ENCODE measurements around the gene REPS2.

The REPS2 gene

DNA sequence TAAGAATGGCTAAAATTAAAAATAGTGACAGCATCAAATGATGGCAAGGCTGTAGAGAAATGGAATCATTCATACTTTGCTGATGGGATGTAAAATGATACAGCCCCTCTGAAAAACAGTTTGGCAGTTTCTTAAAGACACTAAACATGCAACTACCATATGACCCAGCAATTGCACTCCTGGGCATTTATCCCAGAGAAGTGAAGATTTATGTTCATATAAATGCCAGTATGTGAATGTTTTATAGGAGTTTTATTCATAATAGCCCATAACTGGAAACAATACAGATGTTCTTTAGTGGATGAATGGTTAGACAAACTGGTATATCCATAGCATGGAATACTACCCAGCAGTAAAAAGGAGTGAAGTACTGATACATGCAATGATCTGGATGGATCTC, 43.3 kb downstream of the REPS2 start:
- DNase-seq (ENCODE audit: low read depth), result no peak

DNA sequence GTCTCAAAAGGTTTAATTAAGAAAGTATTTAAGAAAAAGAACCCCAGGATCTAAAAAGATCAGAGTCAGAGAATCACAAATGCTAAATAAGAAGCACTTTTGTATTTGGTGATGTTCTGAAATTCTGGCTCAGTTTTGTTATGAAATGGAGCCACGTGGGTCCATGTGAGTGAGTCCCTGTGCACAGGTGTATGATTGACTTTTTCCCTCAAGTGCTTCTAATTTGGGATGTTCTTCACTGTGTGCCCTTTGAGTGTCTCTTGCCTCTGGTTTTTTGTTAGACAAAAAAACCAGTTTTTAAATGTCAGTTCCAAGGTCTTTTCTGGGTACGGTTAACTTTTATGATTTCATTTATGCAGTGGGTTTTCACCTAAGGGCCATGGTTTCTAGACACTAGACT, 44.4 kb downstream of the REPS2 start:
- TF ChIP-seq, protein P1, sequence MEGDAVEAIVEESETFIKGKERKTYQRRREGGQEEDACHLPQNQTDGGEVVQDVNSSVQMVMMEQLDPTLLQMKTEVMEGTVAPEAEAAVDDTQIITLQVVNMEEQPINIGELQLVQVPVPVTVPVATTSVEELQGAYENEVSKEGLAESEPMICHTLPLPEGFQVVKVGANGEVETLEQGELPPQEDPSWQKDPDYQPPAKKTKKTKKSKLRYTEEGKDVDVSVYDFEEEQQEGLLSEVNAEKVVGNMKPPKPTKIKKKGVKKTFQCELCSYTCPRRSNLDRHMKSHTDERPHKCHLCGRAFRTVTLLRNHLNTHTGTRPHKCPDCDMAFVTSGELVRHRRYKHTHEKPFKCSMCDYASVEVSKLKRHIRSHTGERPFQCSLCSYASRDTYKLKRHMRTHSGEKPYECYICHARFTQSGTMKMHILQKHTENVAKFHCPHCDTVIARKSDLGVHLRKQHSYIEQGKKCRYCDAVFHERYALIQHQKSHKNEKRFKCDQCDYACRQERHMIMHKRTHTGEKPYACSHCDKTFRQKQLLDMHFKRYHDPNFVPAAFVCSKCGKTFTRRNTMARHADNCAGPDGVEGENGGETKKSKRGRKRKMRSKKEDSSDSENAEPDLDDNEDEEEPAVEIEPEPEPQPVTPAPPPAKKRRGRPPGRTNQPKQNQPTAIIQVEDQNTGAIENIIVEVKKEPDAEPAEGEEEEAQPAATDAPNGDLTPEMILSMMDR (conservative IDR thresholded peaks at IDR 0.05; ENCODE audit: low read depth, low read length), result no peak
- DNase-seq (ENCODE audit: low read depth), result no peak
- no peak overlapping the region for H3K4me3 ChIP-seq (ENCODE audit: low read length)

More for the DNA sequence above, 43.3 kb downstream of the REPS2 start:
- H3K4me3 ChIP-seq (ENCODE audit: low read length), result no peak overlapping the region
- TF ChIP-seq, protein P1 (conservative IDR thresholded peaks at IDR 0.05; ENCODE audit: low read depth, low read length), result no peak

DNA sequence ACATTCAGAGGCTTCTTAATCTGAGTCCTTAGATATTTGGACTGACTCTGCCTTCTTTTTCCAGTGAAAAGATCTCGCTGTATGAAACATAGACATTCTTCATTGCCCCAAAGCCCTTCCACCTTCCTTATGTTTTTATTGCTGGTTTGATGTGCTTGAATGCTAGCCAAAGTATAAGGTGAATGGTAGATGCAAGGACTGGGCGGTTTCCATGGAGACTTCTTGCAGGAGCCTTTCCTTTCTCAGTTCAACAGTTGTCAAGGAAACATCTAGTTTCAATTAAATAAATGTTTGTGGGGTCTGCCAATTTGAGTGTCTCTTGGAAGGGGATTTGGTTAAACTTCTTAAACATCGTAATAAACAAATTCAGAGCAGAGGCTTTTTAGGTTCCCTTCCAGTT, 46.0 kb downstream of the REPS2 start:
- H3K4me3 ChIP-seq (ENCODE audit: low read length), result no peak overlapping the region
- TF ChIP-seq, protein P1 (conservative IDR thresholded peaks at IDR 0.05; ENCODE audit: low read depth, low read length), result no peak
- no peak for DNase-seq (ENCODE audit: low read depth)

DNA sequence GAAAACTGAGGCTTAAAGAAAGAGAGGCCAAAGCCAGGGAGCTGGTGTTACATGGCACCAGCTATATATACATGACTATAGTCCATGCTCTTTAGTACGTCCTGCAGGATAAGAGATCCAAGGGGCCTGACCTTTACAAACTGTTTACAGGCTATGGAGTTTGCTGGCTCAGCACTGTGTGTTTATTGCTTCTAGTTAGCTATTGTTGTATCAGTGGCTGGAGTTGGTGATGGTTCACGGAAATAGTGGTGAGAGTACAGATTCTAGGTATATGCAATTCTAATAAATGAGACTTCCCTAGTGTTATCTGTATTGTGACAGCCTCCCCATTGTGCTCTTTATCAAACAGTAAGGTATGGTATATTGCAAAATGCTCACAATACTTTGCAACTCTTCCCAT, 46.5 kb downstream of the REPS2 start:
- no peak for DNase-seq (ENCODE audit: low read depth)
- TF ChIP-seq, protein P1 (conservative IDR thresholded peaks at IDR 0.05; ENCODE audit: low read depth, low read length), result no peak
- no peak overlapping the region for H3K4me3 ChIP-seq (ENCODE audit: low read length)

DNA sequence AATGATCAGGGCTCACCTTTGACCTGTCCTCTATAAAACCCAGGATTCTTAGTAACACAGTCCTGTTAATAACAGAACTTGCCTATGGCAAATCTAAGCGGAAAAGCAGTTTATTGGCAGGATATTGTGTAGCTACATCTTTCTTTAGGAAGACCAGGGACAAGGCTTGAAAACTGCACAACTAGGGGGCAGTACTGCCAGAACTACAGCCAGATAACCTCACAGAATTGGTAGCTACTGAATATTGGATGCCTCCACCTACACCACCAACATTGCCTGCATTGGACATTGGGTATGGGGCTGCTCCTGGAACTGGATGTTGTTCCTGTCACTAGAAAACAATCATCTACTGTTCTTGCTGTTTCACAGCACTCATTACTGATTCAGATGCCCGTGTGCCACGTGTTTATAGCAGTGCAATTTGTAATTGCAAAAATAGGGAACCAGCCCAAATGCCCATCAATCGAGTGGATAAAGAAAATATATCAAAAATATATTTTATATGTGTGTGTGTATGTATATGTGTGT, 47.4 kb downstream of the REPS2 start:
- H3K4me3 ChIP-seq (ENCODE audit: low read length), result no peak overlapping the region
- DNase-seq (ENCODE audit: low read depth), result no peak
- TF ChIP-seq, protein P1 (conservative IDR thresholded peaks at IDR 0.05; ENCODE audit: low read depth, low read length), result no peak

DNA sequence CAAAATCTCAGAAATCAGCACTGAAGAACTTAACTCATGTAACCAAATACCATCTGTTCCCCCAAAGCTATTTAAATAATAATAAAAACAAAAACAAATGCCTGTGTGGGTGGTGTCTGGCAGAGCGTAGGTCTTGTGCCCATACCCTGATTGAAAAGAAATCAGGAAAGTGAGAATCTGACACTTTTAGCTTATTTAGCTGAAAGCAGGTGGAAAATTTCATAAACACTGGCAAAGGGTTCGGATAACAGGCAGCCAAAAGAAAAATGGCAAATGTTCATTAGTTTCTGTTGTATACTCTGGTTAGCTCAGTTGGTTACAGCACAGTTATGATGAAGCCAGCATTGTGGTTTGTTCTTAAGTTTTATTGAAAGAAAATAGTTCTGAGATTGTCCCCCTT, 48.3 kb downstream of the REPS2 start:
- TF ChIP-seq, protein P1 (conservative IDR thresholded peaks at IDR 0.05; ENCODE audit: low read depth, low read length), result no peak
- no peak for DNase-seq (ENCODE audit: low read depth)
- no peak overlapping the region for H3K4me3 ChIP-seq (ENCODE audit: low read length)

DNA sequence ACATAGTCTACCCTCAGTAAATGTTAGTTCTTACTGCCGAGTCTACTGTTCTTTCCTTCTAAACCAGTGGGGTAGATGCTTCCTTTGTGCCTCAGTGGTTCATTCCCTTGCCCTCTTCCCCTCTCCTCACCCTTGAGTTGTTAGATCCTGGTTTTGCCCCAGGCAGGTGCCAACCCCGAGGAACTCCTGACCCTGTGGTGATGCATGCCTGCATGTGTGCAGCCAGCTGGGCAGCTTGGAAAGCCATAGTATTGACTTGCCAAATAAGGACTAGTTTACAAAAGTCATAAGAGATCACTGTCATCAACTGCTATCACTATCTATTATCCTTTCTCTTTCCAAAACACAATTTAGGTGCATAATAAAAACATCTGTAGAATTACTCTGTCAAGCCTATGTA, 50.9 kb downstream of the REPS2 start:
- TF ChIP-seq, protein P1 (conservative IDR thresholded peaks at IDR 0.05; ENCODE audit: low read depth, low read length), result no peak
- no peak for DNase-seq (ENCODE audit: low read depth)
- no peak overlapping the region for H3K4me3 ChIP-seq (ENCODE audit: low read length)

All from retinal pigment epithelial cell (primary cell).